Ovary (tissue), 3 donors: ENCODE results near the gene ARMH3.

Experiments used
- CTCF ChIP-seq, 3 donors: fragments of 450-650 bp in 2 of 3; fragments of 200-600 bp in 1 of 3; IDR thresholded peaks; one replicate each; pipeline versions ENCODE4 v1.5.1 to v1.8.0; 2016 to 2022; ENCODE audit warnings: antibody characterized with exemption in 3 of 3, mild to moderate bottlenecking in 1 of 3
- POLR2A ChIP-seq: fragments of 450-650 bp; IDR thresholded peaks from one replicate; pipeline ENCODE4 v1.6.1; 2017; ENCODE audit warnings: antibody characterized with exemption, mild to moderate bottlenecking, moderate library complexity
- donor health status: DM: no; HTN: no; CAD: no.

GRCh38 chr10:101833466-101833865 lies 222.5 kb downstream of the ARMH3 start:
- TF ChIP-seq CTCF (IDR thresholded peaks at IDR 0.05) (no peak), POLR2A (no peak)
